Activated CD8-positive, alpha-beta T cell treated with anti-CD3 and anti-CD28 coated beads for 36 hours (primary cell): ENCODE data around the gene SUPT6H. TPM values are rescaled to one million over a fixed set of nuclear protein-coding genes. Genes with fewer than 3 reads are reported as not detected.
A peak's percentile ranks its signal among the peaks of the same experiment; 100 is the strongest.

ENCODE experiments used
- ATAC-seq: fragments of 200-7000 bp; cut with Tn5 transposase; one replicate; pipeline ENCODE4 v1.10.0; 2021; ENCODE audit warnings: mild to moderate bottlenecking, moderate library complexity
- CTCF ChIA-PET: fragments of 350-600 bp; sonication (Branson Sonifier 250); formaldehyde crosslinking; loops from one replicate; lab custom pipeline; 2021; ENCODE audit warnings: antibody characterized with exemption; lab: Charles Lee
- POLR2A ChIA-PET: fragments of 350-600 bp; sonication (Branson Sonifier 250); formaldehyde crosslinking; loops from one replicate; lab custom pipeline; 2021; ENCODE audit warnings: antibody characterized with exemption; lab: Charles Lee
- DNase-seq: peaks from one replicate; pipeline ENCODE4 v3.0.0-alpha.2; 2020
- H3K27ac Mint-ChIP-seq: one replicate; pipeline ENCODE4 v1.8.0; 2021; ENCODE audit warnings: mild to moderate bottlenecking, mixed read lengths
- H3K27me3 Mint-ChIP-seq: one replicate; pipeline ENCODE4 v1.8.0; 2021; ENCODE audit warnings: mixed read lengths
- H3K36me3 Mint-ChIP-seq: one replicate; pipeline ENCODE4 v1.8.0; 2021; ENCODE audit warnings: low read depth, mixed read lengths
- H3K4me1 Mint-ChIP-seq: one replicate; pipeline ENCODE4 v1.8.0; 2021; ENCODE audit warnings: low read depth, mixed read lengths
- H3K4me3 Mint-ChIP-seq: one replicate; pipeline ENCODE4 v1.8.0; 2021; ENCODE audit warnings: mild to moderate bottlenecking, moderate library complexity, mixed read lengths
- H3K9me3 Mint-ChIP-seq: one replicate; pipeline ENCODE4 v1.8.0; 2021; ENCODE audit warnings: mixed read lengths
- CTCF ChIP-seq: fragments of 200-600 bp; IDR thresholded peaks from one replicate; pipeline ENCODE4 v1.8.0; 2022; ENCODE audit warnings: antibody characterized with exemption, mild to moderate bottlenecking
- intact Hi-C: fragments of 100-400 bp; cut with micrococcal nuclease; formaldehyde crosslinking; loops from one replicate; pipeline ENCODE4 v1.10.0; 2022
- total RNA-seq, 2 experiments: library from RNA; stranded (reverse); gene quantifications; one replicate each; pipeline ENCODE4 v1.2.3, GENCODE V29; 2021

Gene SUPT6H
- total RNA-seq, 2 experiments from 2014 or later = 60.3 to 63.3 TPM

DNA sequence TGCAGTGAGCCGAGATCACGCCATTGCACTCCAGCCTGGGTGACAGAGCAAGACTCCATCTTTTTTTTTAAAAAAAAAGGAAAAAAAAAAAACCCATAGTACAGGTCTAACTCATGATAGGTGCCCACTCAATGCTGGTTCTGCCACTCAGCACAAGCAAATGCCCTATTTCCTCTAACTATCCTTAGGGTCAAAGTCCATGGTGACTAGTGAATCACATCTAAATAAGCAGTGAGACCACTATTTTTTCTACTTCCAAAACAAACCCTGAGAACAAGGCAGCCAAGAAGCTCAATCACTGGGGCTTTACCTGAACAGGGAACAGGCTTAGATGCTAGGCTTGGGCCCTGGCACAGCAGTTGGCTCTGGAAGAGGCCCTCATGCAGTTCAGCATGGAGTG lies 20.4 kb upstream of the SUPT6H start:
- ATAC-seq = no peak
- intact Hi-C loops = no loop called here
- Mint-ChIP-seq H3K27ac (peak overlapping the region; percentile 26), H3K36me3 (peaks cover 69% of the 10 kb centered on the region), H3K27me3 (no peaks in the 10 kb centered on the region), H3K9me3 (no peaks in the 10 kb centered on the region), H3K4me1 (peaks cover 35% of the 10 kb centered on the region), H3K4me3 (no peak overlapping the region)
- no peak for TF ChIP-seq CTCF
- POLR2A ChIA-PET = interaction anchor here (1.0 to 6.3 kb wide), 5 partner anchors 14 to 44 kb away, joined by 3 to 60 read pairs (median 3); partner anchors contain the start of genes SDF2 and SUPT6H
- CTCF ChIA-PET = interaction anchor here (1.8 kb wide), 1 partner anchor 42 kb away, joined by 4 read pairs; the partner anchor contains the start of gene SPAG5
- no peak for DNase-seq

DNA sequence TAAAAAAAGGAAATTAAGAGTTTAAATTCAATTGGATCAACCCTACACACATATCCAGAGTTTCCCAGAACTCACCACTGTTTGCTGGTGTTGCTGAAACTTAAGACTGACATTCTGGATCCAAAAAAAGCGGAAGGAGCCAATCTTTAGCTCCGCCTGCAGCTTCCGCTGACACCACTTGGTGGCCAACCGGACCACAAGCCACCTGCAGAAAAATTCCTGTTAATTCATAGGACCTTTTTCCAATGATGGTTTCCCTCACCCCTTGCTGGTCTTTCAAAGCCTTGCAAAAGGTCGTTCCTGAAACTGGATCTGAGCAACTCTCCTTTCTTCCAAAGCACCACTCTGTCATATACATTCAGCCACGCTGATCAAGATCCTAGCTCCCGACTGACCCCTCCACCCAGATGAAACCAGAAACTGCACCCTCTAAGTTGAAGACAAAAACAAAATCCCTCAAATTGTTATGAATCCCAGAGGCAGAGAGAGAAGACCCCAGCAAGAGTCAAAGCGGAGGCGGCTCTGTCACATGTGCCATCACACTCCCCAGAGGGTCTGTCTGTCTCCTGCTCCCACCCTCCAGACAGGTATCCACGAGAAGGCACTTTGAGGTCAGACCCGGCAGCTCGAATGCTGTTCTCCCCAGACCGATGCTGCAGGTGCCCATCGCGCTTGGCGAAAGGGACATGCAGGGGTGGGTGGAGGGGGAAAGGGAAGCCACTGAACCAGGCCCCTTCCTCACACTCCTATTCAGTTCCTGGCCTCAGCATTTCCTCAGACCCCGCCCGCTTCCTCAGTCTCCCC lies 17.8 kb upstream of the SUPT6H start:
- H3K27me3 Mint-ChIP-seq = no peaks in the 10 kb centered on the region
- intact Hi-C loops = no loop called here
- H3K9me3 Mint-ChIP-seq = no peaks in the 10 kb centered on the region
- ATAC-seq = no peak
- peak overlapping the region; percentile 86 for H3K4me3 Mint-ChIP-seq
- TF ChIP-seq CTCF = peak; percentile 80
- POLR2A ChIA-PET = interaction anchor here (1.0 to 6.3 kb wide), 17 partner anchors 9 to 82 kb away, joined by 3 to 60 read pairs (median 5); partner anchors contain the start of genes ALDOC, RPL23A, SDF2 and SUPT6H
- CTCF ChIA-PET = interaction anchor here (0.9 to 6.7 kb wide), 24 partner anchors 8 to 309 kb away, joined by 3 to 83 read pairs (median 4); partner anchors contain the start of genes ALDOC, PIGS, RPL23A and SDF2
- DNase-seq = peak; percentile 61
- H3K36me3 Mint-ChIP-seq = peaks cover 56% of the 10 kb centered on the region
- H3K4me1 Mint-ChIP-seq = peaks cover 42% of the 10 kb centered on the region
- peak overlapping the region; percentile 84 for H3K27ac Mint-ChIP-seq

DNA sequence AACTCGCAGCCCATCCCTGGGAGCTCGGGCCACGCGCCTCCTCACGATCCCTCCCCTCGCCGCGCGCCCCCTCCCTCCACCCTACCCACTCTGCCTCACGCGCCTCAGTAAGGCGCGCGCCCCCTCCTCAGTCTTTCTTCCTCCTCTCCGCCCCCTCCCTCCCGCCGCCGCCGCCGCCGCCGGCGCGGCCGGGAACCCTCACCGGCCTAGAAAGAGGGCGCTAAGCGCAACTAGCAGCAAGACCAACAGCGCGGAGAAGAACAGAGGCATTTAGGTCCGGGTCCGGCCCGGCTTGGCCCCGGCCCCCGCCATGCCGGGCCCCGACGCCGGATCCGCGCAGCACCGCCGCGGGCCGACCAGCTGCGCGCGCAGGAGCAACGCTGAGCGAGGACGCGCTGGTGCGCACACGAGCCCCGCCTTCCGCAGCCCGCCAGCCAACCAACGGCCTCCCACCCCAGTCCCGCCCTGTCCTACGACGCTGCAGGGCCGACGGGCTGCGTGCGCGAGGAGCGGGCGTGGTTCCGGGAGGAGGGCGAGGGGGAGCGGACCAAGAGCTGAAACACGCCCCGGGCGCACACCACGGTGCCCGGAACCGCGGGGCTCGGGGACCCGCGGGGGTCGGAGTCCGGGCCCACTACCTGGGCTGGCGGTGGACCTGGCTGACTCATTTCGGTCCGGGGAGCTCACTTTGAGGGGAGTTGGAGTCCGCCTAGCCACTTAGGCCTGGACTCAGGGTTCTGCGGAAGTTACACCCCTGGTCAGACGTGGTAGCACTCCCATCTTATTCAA lies 17.0 kb upstream of the SUPT6H start, which contains the start of gene BLTP2:
TSS of gene BLTP2 (minus strand) at position 372 of the 789 bp plus-strand sequence. CDS start at position 270, 102 bp downstream.
- ATAC-seq = peak; percentile 99

DNA sequence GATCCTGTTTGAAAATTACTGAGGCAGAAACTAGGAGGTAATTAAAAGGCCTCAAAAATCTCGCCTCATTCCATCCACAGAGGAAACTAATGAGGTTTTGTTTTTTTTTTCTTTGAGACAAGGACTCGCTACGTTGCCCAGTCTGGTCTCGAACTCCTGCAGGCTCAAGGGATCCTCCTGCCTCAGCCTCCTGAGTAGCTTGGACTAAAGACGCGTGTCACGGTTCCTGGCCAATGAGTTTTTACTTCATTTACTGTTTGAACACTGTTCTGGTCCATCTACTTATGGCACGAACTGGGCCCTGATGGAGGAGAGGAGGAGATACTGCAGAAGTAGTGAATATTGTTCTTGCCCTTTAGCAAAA lies 16.4 kb upstream of the SUPT6H start:
- H3K9me3 Mint-ChIP-seq = no peaks in the 10 kb centered on the region
- H3K27ac Mint-ChIP-seq = peak overlapping the region; percentile 68
- peak overlapping the region; percentile 86 for H3K4me3 Mint-ChIP-seq
- CTCF ChIA-PET = interaction anchor here (0.7 to 6.7 kb wide), 12 partner anchors 10 to 247 kb away, joined by 3 to 83 read pairs (median 4); partner anchors contain the start of genes SDF2, SUPT6H and TLCD1
- intact Hi-C loops = no loop called here
- peaks cover 40% of the 10 kb centered on the region for H3K4me1 Mint-ChIP-seq
- DNase-seq = no peak
- peaks cover 46% of the 10 kb centered on the region for H3K36me3 Mint-ChIP-seq
- ATAC-seq = no peak
- POLR2A ChIA-PET = interaction anchor here (1.0 to 6.3 kb wide), 16 partner anchors 11 to 151 kb away, joined by 3 to 60 read pairs (median 5); partner anchors contain the start of genes ALDOC, PIGS, PROCA1 and RPL23A
- no peak for TF ChIP-seq CTCF
- H3K27me3 Mint-ChIP-seq = no peaks in the 10 kb centered on the region

More for the DNA sequence above, 17.0 kb upstream of the SUPT6H start, which contains the start of gene BLTP2:
- intact Hi-C loops = no loop called here
- no peaks in the 10 kb centered on the region for H3K27me3 Mint-ChIP-seq
- peak within 1 kb of the TSS; percentile 86 for H3K4me3 Mint-ChIP-seq
- H3K4me1 Mint-ChIP-seq = peaks cover 40% of the 10 kb centered on the region
- peak within 1 kb of the TSS; percentile 84 for H3K27ac Mint-ChIP-seq
- no peak for TF ChIP-seq CTCF
- no peaks in the 10 kb centered on the region for H3K9me3 Mint-ChIP-seq
- H3K36me3 Mint-ChIP-seq = peaks cover 49% of the 10 kb centered on the region
- POLR2A ChIA-PET = interaction anchor here (0.7 to 6.3 kb wide), 20 partner anchors 8 to 150 kb away, joined by 3 to 60 read pairs (median 4); partner anchors contain the start of genes ALDOC, PIGS, PROCA1 and RPL23A
- CTCF ChIA-PET = interaction anchor here (1.1 to 6.7 kb wide), 18 partner anchors 8 to 308 kb away, joined by 3 to 83 read pairs (median 5); partner anchors contain the start of genes RPL23A, SDF2, SUPT6H and TLCD1
- DNase-seq = peak; percentile 96
